NB4 (cell line): ENCODE results near the gene MAP4K4.

Experiments
- CTCF ChIP-seq: IDR thresholded peaks from one replicate; pipeline ENCODE4 v1.5.1; 2012; ENCODE audit warnings: low read depth, low read length
- POLR2A ChIP-seq: IDR thresholded peaks from 2 replicates; pipeline ENCODE4 v1.6.1; 2011; ENCODE audit warnings: mild to moderate bottlenecking; ENCODE audit not compliant: insufficient read length; ENCODE audit errors: extremely low read depth

- TF ChIP-seq POLR2A (no peak), CTCF (no peak)
Measured at GRCh38 chr2:101718993-101719571, 21.6 kb downstream of the MAP4K4 start.
